Raji (cell line): Measurements from ENCODE around the gene EHBP1L1.

ENCODE experiments used
- POLR2A ChIP-seq: IDR thresholded peaks from 2 replicates; pipeline ENCODE4 v1.6.1; 2011; ENCODE audit warnings: low read depth, low read length, control low read depth; ENCODE audit not compliant: insufficient read depth

The EHBP1L1 gene

GRCh38 chr11:65634905-65635731, 59.3 kb downstream of the EHBP1L1 start:
- no peak for TF ChIP-seq POLR2A

- TF ChIP-seq POLR2A: no peak
These were observed 60.5 kb downstream of the EHBP1L1 start for GRCh38 chr11:65636108-65637031.

GRCh38 chr11:65637032-65637557, 61.2 kb downstream of the EHBP1L1 start:
- TF ChIP-seq POLR2A: no peak

GRCh38 chr11:65637794-65638419, 62.1 kb downstream of the EHBP1L1 start, which contains the start of gene SIPA1:
TSS of gene SIPA1 (plus strand) at chr11:65638101. CDS start at chr11:65640922, 2,821 bp downstream.
- TF ChIP-seq POLR2A: peak; percentile 77

- TF ChIP-seq POLR2A: peak; percentile 60
These were observed 64.0 kb downstream of the EHBP1L1 start for GRCh38 chr11:65639623-65640482.

- TF ChIP-seq POLR2A: no peak
These were observed 64.8 kb downstream of the EHBP1L1 start for GRCh38 chr11:65640483-65641296.

GRCh38 chr11:65641297-65642013, 65.6 kb downstream of the EHBP1L1 start:
- TF ChIP-seq POLR2A: no peak
